CD4-positive, alpha-beta T cell treated with Interleukin-1 beta for 1 hour (primary cell): ENCODE data around the gene COX5A.
"Not testable (repeated sequence)": the region's sequence is repeated elsewhere in the genome, so short reads cannot be mapped to it uniquely, and the experiment has no call there.

ENCODE experiments used
- DNase-seq, 2 donors: peaks; one replicate each; pipeline ENCODE4 v3.0.0-alpha.2; 2020 to 2022

The COX5A gene

GRCh38 chr15:74955017-74955416 is 17.1 kb upstream of the COX5A start:
- no peak for DNase-seq

DNA sequence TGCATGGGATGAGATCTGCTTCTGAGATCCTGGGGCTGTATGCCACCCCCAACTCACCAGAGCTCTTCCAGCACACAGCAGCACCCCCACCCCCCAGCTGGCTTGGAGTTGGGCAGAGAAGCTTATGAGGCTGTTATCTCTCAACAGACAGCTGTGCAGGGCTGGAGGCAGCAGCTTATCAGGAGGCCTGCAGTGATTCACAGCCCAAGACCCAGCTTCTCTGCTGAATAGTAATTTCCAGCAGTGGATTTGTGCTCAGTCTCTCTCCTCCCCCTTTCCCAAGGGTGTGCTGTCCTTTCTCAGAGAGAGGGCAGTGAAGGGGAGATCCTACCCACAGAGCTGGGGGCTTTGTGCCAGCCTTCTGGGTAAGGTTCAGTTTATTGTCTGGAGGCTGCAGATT is 16.6 kb upstream of the COX5A start:
- no peak for DNase-seq

GRCh38 chr15:74951006-74951405 is 13.1 kb upstream of the COX5A start:
- DNase-seq: no peak

DNA sequence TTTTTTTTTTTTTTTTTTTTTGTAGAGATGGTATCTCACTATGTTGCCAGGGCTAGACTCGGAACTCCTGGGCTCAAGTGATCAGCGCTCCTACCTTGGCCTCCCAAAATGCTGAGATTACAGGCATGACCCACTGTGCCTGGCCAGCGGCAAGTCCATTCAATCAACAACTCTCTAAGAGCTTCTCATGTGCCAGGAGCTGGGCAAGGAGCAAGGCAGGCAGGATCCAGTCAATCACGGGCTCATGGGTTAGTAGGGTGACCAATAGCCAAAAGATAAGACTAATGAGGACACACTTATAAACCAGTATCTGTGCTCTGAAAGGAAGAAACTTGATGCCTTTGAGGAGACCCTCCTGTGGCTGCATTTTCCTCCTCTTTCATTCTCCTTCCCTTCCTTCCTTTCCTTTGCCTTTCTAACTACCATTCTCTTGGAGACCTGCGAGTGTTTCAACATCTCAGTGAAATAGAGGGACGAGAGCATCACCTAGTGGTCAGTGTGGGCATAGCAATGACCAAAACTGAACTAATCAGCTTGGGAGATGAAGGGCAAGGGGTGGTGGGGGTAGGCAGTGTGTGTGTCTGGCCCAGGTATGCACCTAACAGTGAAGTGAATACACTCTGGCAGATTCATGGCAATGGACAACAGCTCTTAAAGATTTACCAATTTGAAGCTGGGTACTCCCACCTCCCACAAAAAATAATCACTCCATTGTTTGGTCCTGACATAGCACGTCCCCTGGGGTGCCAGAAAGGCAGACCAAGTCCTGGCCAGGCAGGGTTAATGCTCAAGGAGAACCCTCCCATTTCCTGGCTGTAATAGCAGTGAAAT is 12.4 kb upstream of the COX5A start:
- peak; percentile 77 to 85 for DNase-seq

- no peak for DNase-seq
Measured at GRCh38 chr15:74937272-74937589, 642 bp downstream of the COX5A start.

GRCh38 chr15:74935193-74935592 is 2.7 kb downstream of the COX5A start:
- DNase-seq: not testable (repeated sequence)

- no peak for DNase-seq
Measured at GRCh38 chr15:74933573-74933972, 4.3 kb downstream of the COX5A start.

DNA sequence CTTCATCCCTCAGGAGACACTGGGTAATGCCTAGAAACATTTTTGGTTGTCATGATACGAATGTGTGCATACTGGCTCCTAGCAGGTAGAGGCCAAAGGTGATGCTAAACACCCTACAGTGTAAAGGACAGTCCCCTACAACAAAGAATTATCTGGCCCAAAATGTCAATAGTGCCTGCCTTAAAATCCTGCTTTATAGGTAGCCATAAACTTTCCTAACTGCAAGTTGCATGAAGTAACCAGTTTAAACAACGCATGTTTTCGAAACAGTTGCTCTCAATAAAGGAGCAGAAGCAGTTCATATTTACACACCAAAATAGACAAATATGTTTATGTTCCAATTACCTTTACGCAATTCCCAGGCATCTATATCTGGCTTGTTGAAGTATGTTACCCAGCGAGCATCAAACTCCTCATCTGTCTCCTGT is 9.1 kb downstream of the COX5A start:
- DNase-seq: no peak

DNA sequence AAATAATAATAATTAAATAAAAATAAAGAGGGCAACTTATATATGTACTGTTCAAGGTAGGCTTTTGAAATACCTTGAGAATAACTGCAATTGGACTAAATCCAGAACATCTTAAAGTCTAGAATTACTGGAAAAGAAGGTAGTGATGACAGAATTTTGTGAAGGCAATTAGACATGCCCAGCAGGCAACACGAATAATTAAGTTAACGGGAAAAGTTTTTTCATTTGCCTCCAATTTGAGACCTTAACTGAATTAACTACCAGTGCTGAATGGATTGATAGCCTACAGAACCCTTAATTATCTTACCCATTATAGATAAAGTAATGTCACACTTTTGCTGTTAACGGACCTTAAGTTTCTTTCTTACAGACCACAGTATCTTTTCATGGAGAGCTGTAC is 13.3 kb downstream of the COX5A start:
- DNase-seq: no peak

- DNase-seq: no peak
Measured at GRCh38 chr15:74920456-74920855, 17.4 kb downstream of the COX5A start.

- no peak for DNase-seq
Measured at GRCh38 chr15:74917676-74918075, 20.2 kb downstream of the COX5A start.

GRCh38 chr15:74913799-74914198 is 24.1 kb downstream of the COX5A start:
- DNase-seq: not testable (repeated sequence)

DNA sequence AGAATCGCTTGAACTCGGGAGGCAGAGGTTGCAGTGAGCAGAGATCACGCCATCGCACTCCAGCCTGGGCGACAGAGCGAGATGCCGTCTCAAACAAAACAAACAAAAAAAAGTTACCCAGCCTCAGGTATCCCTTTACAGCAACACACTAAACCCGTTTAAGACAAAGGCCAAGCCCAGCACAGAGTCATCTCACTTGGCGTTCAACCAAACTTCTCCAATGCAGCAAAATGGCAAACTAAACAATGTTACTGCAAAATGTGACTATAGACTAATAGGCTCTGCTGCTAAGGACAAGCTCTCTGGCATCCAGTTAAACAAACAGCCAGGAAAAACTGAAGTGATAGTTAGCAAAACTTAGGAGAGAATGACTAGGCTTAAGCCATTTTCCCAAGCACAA is 24.8 kb downstream of the COX5A start:
- no peak for DNase-seq

GRCh38 chr15:74908635-74909034 is 29.2 kb downstream of the COX5A start:
- DNase-seq: no peak

GRCh38 chr15:74907163-74907870 is 30.6 kb downstream of the COX5A start:
- no peak for DNase-seq

- peak; percentile 77 to 84 for DNase-seq
Measured at GRCh38 chr15:74906450-74907162, 31.3 kb downstream of the COX5A start, which contains the start of gene FAM219B. Gene FAM219B, minus strand, starts transcription at chr15:74906851. Its CDS starts 51 bp downstream, at chr15:74906800.

GRCh38 chr15:74906067-74906449 is 31.8 kb downstream of the COX5A start:
- no peak for DNase-seq

DNA sequence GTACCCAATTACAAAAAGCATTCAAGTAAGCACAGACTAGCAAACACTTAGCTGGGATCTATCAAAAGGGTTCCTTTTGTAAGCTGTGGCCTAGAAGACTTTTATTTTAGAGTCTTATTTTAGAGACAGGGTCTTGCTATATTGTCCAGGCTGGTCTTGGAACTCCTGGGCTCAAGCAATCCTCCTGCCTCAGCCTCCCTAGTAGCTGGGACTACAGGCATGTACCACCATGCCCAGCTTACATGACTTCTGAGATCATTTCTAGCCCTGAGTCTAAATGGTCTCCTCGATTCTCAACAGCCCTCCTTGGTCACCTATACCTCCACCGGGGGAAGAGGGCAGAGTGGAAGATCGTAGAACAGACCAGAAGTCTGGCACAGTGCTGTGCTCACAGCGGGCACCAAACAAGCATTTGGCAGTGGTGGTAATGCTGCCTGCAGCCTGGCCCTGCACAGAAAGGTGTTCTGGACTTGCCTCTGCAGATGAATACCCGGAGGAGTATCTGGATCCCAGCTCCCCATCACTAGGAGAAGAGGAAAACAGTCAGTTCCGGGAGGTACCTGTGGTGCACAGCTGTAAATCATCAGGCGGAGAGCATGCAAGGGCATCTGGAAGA is 33.6 kb downstream of the COX5A start:
- DNase-seq: no peak

GRCh38 chr15:74903676-74904075 is 34.2 kb downstream of the COX5A start:
- DNase-seq: no peak

DNA sequence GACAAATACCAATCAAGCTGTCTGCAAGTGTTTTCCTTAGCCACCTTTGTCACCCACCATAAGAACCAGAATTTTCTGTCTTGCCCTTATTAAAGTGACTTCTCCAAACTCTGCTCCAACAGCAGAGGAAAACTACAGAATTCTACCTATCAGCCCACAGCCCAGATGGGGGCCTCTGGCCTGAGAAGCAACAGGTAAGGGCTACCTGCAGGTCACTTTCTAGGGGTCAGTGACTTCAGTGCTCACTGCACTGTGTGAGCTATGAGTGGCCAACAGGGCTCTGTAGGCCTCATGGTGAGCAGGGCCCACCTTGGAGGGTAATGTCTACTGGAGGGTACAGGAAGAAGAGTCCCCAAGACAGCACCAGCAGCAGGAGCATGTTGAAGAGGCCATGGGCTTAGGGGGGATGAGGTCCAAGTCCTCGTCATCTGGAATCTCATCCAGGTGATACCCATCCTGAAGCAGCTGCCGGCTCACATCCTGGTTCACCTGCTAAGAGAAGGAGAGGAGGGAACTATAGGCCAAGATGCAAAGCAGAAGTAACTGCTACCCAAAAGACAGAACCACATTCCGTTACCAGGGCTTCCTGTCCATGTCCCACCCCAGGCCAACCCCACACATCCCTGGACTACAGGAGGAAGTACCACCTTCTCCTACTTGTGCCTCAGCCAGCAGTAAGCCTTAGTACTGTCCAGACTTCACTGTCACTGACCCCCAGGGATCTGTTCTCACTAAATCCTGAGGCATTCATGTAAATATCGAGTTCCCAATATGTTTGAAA is 35.4 kb downstream of the COX5A start:
- no peak for DNase-seq

DNA sequence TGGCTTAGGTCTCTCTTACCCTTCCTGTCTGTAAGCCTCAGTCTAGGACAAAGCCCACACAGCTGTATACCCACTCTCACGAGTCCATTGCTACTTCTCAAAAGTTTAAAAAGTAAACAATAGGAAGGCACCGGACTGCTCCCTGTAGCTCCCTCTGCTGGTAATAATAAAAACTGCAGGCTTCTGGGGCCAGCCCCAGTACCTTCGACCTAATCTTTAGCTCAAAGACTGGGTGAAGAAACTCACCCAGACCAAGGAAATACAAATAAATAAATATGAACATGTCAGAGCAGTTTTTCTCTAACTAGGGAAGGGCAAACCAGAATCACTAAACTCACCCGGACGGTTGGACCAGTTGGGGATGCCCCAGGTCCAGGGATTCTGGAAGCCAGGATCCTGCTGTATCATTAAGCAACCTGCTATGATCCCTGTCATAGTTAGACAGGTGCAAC is 36.2 kb downstream of the COX5A start:
- DNase-seq: peak; percentile 70 to 82

- DNase-seq: no peak
Measured at GRCh38 chr15:74897300-74897701, 40.6 kb downstream of the COX5A start.
